Measurements from ENCODE around the gene PHYKPL.

- TF ChIP-seq CTCF (IDR thresholded peaks at IDR 0.05; ENCODE audit: insufficient read depth, low read length): peak; percentile 87
- TF ChIP-seq POLR2AphosphoS5 (IDR thresholded peaks at IDR 0.05; ENCODE audit: low read depth): 0 out of 2 replicates have a peak, but pooled peaks have one; percentile 54
These were observed 47.3 kb upstream of the PHYKPL start for GRCh38 chr5:178279723-178280438.
